Hematopoietic multipotent progenitor cell treated with erythropoietin and hydrocortisone succinate and interleukin-3 and kit ligand, for 6 days (in vitro differentiated cells): Measurements from ENCODE around the gene TMEM80.

ENCODE experiments used
- DNase-seq: peaks from one replicate; pipeline ENCODE4 v3.0.0-alpha.2; 2015

TMEM80 gene

DNA sequence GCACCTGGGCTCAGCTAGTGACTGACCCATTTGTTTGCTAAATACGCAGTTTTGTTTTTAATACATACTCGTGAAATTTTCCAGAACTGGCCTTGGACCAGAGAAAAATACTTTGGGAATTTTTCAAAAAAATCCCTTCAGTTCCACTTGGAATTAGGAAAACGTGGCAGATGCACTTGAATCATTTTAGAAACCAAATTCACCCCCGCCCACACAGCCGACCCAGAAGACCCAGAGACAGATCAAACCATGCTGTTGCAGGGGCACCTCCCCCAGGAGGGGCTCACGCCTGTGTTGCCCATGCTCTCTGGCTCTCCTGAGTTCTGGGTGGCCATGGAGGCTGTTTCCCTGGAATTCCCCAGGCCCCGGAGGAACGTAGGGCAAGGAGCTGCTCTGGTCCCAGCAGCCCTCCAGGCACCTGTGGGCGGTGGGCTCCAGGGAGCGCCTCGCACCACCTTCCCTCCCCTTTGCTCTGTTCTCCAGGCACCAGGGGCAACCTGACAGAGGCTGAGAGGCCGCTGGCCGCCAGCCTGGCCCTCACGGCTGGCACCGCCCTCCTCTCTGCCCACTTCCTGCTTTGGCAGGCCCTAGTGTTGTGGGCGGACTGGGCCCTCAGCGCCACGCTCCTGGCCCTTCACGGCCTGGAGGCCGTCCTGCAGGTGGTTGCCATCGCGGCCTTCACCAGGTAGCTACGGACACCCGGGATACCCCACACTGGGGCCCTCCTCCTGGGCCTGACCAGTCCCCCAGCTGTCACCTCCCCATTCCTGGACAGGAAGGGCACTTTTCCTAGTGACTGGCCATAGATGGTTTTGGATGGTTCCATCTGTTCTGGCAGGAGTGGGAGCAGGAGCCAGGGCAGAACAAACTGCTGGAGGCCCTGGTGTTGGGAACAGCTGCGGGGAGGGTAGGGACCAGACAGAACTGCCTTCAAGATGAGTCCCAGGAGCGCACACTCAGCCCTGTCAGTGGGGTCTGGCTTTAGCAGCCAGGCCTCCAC is 7.1 kb downstream of the TMEM80 start:
- peak; percentile 67 for DNase-seq

DNA sequence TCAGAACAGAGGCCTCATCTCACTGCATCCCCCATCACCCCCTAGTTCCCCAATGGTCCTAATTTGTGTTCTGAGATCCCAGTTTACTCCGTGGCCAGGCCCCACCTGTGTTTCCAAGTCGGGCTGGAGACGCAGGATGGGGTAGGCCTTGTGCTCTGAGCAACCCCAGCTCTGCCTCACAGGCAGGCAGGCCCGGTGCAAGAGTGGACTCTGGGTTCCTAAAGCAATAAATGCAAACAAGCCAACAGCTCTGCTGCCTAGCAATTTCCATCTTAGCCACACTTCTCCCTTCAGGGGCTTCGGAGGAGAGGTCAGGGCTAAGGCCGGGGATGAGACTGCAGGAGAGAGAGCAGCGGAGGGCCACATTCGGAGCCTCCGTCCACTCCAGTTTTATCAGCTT is 7.9 kb downstream of the TMEM80 start:
- no peak for DNase-seq

DNA sequence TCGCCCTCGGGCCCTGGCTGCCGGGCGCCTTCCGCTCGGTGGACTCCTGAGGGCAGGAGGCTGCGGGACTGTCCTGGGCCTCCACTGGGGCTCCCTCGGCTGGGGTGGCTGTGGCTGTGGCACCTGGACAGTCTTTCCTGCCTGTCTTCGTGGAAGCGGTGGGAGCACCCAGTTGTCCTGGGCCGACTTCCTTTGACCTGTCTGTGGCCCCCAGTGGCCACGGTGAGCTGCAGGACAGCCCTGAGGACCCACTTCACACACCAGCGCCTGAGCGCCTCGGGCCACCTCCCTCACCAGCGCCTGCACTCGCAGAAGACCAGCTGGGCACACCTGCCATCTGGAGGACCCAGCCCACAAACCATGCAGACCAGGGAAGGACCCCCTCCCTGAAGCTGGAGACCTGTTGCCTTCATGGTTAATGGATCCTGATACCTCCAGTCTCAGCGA is 8.6 kb downstream of the TMEM80 start:
- no peak for DNase-seq

DNA sequence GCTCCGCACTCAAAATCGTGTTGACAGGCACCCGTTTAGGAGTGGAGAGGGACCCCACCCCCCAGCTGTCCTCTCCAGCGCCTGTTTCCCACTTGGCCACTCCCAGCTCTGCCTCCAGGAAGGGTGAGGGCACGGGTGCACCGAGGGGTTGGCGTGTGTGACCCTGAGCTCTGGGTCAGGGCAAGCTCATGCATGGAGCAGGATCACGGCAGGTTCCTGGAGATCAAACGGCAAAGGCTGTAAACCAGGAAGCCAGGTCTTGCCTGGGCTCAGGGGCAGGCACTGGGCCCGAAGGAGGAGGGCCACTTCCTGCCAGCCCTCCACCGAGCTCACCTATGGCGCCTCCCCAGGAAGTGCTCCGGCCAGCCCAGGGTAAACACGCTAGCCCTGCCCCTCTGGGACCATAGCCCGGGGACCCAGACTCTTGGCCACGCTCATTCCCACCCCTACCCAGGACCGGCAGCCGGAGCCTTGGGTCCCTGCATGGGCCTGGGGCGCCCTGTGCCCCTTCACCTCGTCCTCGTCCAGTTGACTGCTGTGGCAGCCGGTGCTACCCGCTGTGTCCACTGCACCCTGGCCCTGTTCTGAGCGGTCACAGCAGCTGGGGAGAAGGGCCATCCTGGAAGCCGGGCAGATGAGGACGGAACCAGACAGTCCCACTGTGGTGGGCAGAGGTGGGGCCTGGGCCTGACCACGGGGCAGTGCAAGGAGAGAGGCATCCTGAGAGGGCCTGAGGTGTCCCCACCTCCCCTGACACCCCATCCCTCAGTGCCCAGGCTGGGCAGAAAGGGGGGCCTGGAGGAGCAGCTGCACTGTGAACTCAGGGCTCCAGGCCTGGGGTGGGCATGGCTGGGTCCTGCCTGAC is 9.4 kb downstream of the TMEM80 start:
- no peak for DNase-seq

DNA sequence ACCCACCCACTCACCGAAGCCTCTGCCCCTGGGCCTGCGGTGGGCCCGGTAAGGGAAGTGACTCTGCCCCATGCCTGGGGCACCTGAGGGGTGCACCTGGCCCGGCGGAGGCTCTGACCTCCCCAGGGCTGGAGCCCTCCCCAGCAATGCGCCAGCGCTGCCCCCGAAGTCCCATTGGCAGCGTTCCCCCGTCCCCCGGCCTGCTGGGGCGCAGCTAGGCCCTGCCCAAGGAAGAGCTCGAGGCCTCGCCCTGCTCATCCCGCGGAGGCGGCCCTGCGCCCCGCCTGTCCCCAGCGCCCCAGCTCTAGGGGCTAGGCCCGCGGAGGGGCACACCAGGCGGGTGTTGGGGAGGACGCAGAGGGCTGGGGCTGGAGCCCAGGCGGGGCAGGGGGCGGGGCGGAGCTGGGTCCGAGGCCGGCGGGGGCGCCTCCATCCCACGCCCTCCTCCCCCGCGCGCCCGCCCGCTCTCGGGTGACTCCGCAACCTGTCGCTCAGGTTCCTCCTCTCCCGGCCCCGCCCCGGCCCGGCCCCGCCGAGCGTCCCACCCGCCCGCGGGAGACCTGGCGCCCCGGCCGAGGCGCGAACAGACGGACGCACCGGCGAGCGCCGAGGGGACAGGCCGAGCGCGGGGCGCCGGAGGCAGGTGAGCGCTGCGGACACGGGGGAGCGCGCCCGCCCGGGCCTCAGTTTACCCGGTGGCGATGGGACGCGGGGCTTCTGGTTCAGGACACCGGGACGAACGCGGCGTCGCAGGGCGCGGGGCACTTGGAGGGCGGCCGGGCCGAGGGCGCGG is 10.2 kb downstream of the TMEM80 start, which contains the start of gene EPS8L2:
EPS8L2 (plus strand) TSS at position 586 of the 793 bp plus-strand sequence. CDS start 3,177 bp downstream, outside the sequence.
- no peak for DNase-seq

DNA sequence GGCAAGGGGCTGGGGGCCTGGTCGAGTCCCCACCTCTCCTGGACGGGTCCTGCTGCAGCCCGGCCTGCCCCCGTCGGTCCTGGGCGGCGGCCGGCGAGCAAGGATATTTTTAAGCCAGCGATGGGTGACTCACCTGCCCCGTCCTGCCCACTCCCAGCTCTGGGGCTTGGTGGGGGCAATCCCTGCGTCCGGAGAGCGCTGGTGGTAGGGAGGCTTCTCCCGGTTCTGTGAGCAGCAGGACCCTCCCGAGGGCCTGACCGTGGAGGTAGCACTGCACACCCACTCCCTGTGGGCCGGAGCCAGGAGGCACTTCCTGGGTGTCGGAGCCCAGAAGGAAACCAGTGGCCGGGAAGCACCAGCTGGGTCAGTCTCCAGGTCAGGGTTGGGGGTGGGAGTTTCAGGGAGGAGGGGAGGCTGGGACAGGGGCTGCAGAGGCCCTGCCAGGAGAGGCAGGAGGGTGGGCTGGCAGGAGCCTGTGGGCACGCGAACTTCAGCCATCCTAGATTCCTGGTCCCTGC is 10.9 kb downstream of the TMEM80 start:
- no peak for DNase-seq

DNA sequence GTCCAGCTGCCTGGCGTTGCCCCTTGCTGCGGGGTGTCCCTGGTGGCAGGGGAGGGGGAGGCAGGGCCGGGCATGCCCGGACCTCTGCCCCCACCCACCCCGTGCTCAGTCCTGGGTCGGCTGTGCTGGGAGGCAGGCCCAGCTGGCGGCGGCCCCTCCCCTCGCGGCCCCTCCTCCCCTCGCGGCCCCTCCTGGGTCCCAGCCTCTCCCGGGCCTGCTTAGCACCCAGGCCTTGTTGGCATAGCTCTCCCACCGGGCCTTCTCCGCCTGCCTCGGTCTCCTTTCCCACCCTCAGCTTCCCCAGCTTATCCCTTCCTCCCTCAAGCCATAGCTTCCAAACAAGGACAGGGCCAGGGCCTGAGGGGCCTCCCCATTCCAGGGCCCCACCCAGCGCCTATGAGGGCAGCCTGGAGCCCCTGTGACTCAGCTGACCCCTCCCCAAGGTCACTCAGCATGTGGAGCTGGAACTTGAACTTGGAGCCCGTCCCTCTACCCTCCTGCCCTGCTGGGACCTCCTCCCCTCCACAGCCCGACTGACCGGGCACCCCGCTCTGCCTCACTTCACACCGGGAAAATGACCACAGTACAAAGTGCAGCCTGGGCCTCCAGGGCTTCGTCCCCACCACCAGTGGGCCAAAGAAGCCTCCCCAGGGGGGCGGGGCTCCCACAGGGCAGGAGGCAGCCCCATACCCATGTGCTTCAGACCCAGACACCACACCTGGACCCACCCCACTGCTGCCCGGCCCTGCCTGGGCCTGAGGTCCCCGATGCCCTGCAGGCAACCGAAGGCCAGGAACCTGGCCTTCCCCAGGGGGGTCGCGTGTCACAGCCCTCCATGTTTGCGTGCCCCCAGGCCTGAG is 11.6 kb downstream of the TMEM80 start:
- DNase-seq, result no peak

DNA sequence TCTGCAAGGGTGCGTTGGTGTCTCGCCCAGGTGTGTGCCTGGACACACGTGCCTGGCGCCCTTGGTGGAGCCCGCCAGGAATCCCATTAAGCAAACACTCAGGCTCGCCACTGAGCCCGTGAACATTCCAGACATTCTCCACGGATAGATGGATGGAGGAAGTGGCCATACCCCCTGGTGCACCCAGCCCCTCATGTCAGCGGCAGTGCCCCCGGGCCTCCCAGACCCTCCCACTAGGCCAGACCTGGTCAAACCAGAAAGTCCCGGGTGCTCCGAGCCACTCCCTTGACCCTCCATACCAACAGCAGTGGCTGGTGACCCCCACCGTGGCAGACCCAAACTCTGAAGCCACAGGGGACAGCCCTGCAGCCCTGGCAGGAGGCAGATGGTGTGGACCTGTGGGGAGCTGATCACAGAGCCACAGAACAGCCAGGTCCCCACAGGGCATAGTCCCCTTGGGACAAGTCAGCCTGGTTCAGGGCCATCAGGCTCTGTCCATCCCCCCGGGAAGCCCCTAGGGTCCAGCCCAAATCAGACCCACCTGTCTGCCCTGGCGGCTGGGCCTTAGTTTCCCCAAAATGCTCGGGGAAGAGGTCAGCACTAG is 12.3 kb downstream of the TMEM80 start:
- no peak for DNase-seq

DNA sequence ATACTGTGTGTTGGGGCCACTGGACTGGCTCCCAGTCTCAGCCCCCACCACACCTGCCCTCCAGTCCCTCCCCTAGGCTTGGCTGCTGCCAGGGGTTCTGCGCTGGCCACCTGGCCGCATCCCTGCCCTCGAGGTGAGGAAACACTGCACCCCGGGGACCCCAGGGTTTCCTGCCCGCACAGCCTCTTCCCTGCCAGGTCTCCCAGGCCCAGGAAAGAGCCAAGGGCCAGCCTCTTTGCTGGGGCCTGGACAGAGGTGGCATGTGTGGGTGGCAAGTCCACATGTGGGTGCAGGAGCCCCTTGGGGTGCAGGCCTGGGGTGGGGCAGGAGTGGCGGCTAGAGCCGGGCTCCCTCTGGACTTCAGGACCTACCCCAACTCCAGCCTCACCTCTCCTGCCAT is 12.9 kb downstream of the TMEM80 start:
- no peak for DNase-seq

DNA sequence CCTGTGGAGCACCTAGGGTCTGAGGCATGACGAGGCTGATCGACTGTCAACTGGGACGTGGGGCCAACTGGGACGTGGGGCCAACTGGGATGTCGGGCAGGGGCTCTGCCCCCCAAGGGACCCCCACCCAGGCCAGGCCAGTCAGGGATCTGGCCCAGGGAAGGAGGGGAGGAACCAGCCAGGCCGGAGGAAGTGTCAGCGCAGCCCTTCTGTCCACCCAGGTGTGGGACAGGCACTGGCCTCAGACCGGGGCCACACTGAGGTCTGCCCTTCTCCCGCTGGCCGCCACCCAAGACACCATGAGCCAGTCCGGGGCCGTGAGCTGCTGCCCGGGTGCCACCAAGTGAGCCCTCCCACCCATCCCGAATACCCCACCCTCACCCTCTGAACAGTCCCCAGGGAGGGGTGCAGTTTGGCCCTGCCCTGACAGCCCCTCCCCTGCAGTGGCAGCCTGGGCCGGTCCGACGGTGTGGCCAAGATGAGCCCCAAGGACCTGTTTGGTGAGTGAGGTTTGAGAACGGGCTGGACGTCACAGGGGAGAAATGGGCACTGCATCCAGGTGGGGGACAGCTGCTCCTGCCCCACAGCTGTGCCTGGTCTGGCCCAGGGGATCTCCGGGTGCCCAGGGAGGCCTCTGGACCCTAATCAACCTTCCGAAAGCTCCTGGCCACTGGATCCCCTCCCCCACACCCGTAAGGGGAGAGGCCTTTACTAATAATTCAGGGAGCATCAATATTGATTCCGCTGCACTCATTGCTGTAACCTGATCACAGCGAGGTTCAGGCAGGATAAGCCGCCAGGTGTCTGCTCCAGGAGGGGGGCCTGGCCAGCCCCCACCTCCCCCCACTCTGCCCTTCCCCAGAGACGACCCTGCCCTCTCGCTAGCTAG is 13.7 kb downstream of the TMEM80 start:
- DNase-seq, result no peak

DNA sequence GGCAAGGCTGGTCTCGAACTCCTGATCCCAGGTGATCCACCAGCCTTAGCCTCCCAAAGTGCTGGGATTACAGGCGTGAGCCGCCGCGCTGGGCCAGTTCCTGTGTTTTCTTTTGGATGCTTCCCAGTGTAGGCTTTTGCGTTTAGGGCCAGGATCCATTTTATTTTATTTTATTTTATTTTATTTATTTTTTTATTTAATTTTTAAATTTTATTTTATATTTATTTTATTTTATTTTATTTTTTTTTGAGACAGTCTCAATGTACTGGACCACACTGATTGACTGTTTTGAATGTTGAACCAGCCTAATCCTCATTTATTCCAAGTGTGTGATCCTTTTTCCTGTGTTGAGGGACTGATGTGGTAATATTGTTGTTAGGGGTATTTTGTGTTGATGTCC is 18.8 kb downstream of the TMEM80 start:
- no peak for DNase-seq

DNA sequence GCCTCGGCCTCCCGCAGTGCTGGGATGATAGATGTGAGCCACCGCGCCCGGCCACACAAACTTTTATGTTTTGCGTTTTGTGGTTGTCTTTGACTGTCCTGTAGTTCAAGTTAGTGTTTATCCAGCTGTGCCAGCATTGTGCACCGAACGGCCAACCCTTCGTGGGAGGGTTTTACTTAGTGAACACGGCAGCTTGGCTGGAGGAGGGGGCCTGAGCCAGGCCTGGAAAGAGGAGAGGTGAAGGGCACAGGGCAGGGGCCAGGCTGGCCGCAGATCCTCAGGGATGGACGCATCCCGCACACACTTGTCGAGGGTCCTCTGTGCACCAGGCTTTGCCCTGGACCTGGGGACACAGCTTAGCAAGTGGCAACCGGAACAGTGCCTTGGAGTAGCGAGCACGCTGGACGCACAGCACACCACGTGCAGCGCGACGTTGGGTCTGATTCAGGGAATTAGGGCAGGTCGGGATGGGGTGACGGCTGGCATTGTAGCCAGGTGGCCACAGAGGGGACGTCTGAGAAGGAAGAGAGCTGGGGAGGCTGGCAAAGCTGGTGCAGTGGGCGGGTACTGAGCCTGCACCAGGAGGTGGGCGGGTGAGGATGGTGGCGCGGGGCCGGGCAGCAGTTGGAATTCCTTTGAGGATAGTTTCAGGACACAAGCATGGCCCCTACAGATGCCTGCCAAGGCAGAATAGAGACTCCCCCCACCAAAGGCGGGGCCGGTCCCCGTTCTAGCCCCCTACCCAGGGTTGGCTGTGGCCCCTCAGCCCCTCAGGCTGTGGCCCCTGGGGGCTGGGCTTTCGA is 23.8 kb downstream of the TMEM80 start:
- no peak for DNase-seq

DNA sequence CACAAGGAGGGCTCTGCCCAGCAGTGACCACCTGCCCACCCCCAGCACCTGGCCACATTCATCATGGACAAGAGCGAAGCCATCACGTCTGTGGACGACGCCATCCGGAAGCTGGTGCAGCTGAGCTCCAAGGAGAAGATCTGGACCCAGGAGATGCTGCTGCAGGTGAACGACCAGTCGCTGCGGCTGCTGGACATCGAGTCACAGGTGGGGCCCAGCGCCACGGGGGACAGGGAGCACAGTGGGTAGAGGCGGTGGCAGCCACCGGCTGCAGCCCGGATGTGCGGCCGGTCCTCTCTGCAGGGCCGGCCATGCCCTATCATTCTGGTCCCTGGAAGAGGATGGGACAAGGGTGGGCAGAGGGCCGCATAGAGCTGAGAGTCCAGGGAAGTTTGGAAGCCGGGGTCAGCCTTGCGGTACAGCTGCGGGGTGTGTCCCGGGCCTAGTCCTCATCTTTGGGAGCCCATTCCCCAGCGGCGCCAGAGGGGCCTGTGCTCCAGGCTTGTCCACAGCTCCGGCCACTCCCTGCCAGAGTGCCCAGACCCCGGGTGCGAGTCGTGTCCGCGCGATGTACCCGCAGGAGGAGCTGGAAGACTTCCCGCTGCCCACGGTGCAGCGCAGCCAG is 24.5 kb downstream of the TMEM80 start:
- DNase-seq, result no peak

DNA sequence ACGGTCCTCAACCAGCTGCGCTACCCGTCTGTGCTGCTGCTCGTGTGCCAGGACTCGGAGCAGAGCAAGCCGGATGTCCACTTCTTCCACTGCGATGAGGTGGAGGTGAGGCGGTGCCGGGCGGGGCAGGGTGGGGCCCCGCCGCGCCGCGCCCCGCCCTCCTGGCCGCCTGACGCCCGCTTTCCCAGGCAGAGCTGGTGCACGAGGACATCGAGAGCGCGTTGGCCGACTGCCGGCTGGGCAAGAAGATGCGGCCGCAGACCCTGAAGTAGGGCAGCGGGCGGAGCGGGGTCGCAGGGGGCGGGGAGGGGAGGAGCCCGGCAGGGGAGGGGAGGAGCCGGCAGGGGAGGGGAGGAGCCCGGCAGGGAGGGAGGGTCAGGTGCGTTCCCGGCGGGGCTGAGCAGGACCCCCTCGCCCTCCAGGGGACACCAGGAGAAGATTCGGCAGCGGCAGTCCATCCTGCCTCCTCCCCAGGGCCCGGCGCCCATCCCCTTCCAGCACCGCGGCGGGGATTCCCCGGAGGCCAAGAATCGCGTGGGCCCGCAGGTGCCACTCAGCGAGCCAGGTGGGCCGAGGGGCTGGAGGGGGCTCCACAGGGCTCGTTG is 25.1 kb downstream of the TMEM80 start:
- peak; percentile 46 for DNase-seq

DNA sequence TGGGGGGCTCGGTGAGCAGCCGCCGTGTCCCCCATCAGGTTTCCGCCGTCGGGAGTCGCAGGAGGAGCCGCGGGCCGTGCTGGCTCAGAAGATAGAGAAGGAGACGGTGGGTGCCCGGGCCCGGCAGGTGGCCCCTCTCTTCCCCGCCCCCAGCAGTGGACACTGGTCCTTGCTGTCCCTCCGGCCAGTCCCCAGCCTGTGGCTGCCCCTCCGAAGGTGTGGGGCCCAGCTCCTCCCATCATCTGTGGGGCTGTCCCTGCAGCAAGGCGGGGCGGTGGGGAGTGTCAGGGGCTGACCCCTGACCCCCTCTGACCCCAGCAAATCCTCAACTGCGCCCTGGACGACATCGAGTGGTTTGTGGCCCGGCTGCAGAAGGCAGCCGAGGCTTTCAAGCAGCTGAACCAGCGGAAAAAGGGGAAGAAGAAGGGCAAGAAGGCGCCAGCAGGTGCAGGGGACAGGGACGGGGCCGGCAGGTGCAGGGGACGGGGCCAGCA is 25.7 kb downstream of the TMEM80 start:
- DNase-seq, result no peak

DNA sequence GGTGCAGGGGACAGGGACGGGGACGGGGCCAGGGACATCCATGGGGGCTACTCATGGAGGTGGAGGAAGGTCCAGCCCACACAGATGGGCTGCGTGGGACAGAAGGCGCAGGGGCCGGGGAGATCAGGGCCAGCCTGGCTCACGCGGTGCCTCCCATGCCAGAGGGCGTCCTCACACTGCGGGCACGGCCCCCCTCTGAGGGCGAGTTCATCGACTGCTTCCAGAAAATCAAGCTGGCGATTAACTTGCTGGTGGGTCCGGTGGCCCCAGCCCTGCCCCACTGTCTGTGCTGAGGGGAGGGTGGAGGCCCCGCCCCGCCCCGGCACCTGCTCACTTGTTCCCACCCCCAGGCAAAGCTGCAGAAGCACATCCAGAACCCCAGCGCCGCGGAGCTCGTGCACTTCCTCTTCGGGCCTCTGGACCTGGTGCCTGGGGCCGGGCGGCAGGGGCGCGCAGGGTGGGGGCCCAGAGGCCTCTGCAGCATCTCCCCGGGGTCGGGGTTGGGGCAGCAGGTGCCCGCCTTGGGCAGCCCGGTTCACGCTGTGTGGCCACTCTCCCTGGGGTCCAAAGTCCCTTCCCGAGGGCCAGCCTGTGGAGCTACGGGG is 26.2 kb downstream of the TMEM80 start:
- DNase-seq, result peak; percentile 62

DNA sequence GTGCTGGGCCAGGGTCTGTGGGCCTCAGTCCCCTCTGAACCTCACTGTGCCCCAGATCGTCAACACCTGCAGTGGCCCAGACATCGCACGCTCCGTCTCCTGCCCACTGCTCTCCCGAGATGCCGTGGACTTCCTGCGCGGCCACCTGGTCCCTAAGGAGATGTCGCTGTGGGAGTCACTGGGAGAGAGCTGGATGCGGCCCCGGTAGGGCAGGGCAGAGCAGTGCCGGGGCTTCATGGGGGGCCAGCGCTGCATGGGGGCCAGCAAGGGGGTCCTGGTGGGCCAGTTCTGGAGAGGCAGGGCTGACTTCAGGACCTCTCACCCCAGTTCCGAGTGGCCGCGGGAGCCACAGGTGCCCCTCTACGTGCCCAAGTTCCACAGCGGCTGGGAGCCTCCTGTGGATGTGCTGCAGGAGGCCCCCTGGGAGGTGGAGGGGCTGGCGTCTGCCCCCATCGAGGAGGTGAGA is 26.8 kb downstream of the TMEM80 start:
- no peak for DNase-seq
